COR-L47 (cell line): ENCODE data around the gene DOCK9.

ENCODE experiments used
- DNase-seq: peaks from one replicate; lab custom pipeline; 2025; lab: John Stamatoyannopoulos, UW

DOCK9 gene

GRCh38 chr13:98795220-98795619 is 182.6 kb downstream of the DOCK9 start:
- no peak for DNase-seq

- no peak for DNase-seq
Measured at GRCh38 chr13:98794498-98794897, 183.4 kb downstream of the DOCK9 start.

GRCh38 chr13:98792785-98793495 is 184.9 kb downstream of the DOCK9 start:
- DNase-seq = no peak

GRCh38 chr13:98792321-98792720 is 185.5 kb downstream of the DOCK9 start:
- DNase-seq = no peak

- no peak for DNase-seq
Measured at GRCh38 chr13:98791611-98792010, 186.3 kb downstream of the DOCK9 start.

- no peak for DNase-seq
Measured at GRCh38 chr13:98787996-98788395, 189.9 kb downstream of the DOCK9 start.

- no peak for DNase-seq
Measured at GRCh38 chr13:98787173-98787572, 190.7 kb downstream of the DOCK9 start.

- no peak for DNase-seq
Measured at GRCh38 chr13:98786023-98786422, 191.8 kb downstream of the DOCK9 start.

- no peak for DNase-seq
Measured at GRCh38 chr13:98785405-98785804, 192.5 kb downstream of the DOCK9 start.

- no peak for DNase-seq
Measured at GRCh38 chr13:98784666-98785065, 193.2 kb downstream of the DOCK9 start.

GRCh38 chr13:98783856-98784478 is 193.9 kb downstream of the DOCK9 start:
- DNase-seq = no peak

- DNase-seq = no peak
Measured at GRCh38 chr13:98782654-98783053, 195.2 kb downstream of the DOCK9 start.

- no peak for DNase-seq
Measured at GRCh38 chr13:98781905-98782304, 196.0 kb downstream of the DOCK9 start.

- DNase-seq = no peak
Measured at GRCh38 chr13:98781470-98781869, 196.4 kb downstream of the DOCK9 start.

GRCh38 chr13:98781045-98781444 is 196.8 kb downstream of the DOCK9 start:
- DNase-seq = no peak

GRCh38 chr13:98780451-98780850 is 197.4 kb downstream of the DOCK9 start:
- DNase-seq = no peak

- DNase-seq = no peak
Measured at GRCh38 chr13:98779695-98780094, 198.2 kb downstream of the DOCK9 start.

GRCh38 chr13:98778749-98779148 is 199.1 kb downstream of the DOCK9 start:
- DNase-seq = no peak

GRCh38 chr13:98776644-98777043 is 201.2 kb downstream of the DOCK9 start:
- no peak for DNase-seq

GRCh38 chr13:98775844-98776598 is 201.8 kb downstream of the DOCK9 start:
- DNase-seq = no peak

- no peak for DNase-seq
Measured at GRCh38 chr13:98775386-98775785, 202.5 kb downstream of the DOCK9 start.

GRCh38 chr13:98774776-98775175 is 203.1 kb downstream of the DOCK9 start:
- no peak for DNase-seq

GRCh38 chr13:98773921-98774320 is 203.9 kb downstream of the DOCK9 start:
- DNase-seq = no peak
